ENCODE data around the gene GSTM3.
"Not testable (repeated sequence)": the region's sequence is repeated elsewhere in the genome, so short reads cannot be mapped to it uniquely, and the experiment has no call there.

GSTM3 gene

DNA sequence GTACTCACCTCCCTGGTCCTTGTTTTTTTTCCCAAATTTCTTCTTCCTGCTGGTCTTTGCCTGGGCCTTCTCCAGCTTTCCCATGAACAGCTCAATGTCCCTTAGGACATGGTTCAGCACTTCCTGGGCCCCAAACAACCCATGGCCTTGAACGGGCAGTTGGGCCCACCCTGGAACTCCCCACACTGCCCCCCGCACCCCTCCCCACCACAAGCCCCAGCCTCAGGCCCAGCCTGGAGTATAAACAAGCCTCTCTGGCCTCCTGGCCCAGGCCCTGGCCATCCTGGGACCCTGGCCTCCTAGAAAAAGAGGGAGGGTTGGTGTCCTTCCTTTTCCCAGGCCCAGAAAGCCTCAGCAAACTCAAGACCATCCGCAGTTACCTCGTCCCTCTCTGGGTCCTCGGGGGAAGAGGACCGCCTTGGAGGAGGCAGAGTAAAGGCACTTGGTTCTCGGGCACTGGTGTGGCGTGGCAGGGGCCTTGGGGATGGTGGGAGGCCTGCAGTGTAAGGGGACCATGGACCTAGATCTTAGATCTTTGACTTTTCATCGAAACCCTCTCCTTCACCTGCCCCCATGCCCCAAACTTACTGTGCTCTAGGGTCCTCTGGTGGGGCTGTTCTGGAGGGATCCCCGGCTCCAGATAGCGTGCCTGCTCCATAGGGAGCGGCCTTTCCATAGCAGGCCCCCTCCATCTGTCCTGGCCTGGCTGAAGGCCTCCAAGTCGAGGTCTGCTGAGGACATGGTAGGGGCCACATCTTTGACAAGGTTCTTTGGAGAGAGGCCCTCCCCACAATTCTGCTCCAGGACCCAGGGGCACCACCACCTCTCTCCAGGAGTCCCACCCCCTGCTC, 17.3 kb upstream of the GSTM3 start:
- no peak overlapping the region for H3K4me3 ChIP-seq (ENCODE audit: low read depth, low read length)
- TF ChIP-seq, protein P1, sequence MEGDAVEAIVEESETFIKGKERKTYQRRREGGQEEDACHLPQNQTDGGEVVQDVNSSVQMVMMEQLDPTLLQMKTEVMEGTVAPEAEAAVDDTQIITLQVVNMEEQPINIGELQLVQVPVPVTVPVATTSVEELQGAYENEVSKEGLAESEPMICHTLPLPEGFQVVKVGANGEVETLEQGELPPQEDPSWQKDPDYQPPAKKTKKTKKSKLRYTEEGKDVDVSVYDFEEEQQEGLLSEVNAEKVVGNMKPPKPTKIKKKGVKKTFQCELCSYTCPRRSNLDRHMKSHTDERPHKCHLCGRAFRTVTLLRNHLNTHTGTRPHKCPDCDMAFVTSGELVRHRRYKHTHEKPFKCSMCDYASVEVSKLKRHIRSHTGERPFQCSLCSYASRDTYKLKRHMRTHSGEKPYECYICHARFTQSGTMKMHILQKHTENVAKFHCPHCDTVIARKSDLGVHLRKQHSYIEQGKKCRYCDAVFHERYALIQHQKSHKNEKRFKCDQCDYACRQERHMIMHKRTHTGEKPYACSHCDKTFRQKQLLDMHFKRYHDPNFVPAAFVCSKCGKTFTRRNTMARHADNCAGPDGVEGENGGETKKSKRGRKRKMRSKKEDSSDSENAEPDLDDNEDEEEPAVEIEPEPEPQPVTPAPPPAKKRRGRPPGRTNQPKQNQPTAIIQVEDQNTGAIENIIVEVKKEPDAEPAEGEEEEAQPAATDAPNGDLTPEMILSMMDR (IDR thresholded peaks at IDR 0.05; ENCODE audit: low read depth, low read length), result no peak

DNA sequence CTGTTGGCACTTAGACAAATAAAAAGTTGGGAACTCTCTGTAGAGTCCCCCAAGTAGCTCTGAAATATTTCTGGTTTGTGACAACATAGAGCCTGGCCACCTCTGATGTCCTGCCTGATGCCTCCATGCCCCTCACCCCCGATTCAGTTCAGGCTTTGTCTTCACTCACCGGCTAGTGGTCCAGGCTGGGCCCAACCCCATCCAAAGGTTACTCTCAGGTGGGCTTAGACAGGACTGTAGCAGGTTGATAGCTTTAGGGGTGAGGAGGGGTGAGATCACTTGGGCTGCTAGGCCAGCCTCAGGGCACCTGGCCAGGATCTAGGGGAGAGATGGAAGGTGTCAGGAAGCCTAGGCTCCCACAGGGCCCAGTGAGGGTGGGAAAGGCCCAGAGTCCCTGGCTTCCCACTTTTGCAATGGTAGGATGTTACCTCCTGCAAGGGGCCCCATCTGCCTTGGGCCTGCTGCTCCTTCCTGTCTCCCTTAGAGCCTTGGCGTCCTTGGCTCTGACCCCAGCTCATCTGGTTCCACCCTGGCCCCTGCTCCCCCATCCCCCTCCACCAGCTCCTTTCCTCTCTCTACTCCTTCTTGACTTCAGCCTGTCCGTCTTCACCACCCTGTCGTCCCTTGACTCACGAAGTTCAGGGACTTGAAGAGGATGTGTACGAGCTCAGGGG, 16.1 kb upstream of the GSTM3 start:
- TF ChIP-seq, protein P1 (IDR thresholded peaks at IDR 0.05; ENCODE audit: low read depth, low read length), result no peak
- no peak overlapping the region for H3K4me3 ChIP-seq (ENCODE audit: low read depth, low read length)

DNA sequence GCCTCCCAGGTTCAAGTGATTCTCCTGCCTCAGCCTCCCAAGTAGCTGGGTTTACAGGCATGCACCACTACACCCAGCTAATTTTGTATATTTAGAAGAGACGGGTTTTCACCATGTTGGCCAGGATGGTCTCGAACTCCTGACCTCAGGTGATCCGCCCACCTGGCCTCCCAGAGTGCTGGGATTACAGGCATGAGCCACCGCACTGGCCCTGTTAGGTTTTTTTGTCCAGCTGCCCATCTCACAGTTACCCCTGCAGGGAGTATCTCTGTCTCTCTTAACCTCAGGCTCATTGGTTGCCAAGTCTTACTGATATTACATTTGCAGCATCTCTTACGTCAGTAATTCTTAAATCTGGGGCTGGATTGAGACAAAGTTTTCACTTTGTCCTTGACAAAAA, 15.5 kb upstream of the GSTM3 start:
- H3K4me3 ChIP-seq (ENCODE audit: low read depth, low read length), result not testable (repeated sequence)

DNA sequence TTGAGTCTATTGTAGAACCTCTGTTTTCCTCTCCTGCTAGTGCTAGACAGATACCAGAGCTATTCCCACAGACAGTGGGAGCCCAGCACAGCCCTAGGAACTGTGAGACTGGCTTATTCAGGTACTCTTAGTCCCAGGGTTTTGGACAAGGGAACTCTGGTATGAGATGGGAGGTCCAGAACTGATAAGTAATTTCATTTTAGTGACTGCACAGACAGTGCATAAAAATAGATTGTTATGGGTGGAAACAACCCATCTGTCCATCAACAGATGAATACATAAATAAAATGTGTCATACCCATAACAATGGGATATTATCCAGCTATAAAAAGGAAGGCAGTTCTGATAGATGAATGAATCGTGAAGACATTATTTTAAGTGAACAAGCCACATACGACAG, 13.9 kb upstream of the GSTM3 start:
- TF ChIP-seq, protein P1 (IDR thresholded peaks at IDR 0.05; ENCODE audit: low read depth, low read length), result no peak
- no peak overlapping the region for H3K4me3 ChIP-seq (ENCODE audit: low read depth, low read length)

DNA sequence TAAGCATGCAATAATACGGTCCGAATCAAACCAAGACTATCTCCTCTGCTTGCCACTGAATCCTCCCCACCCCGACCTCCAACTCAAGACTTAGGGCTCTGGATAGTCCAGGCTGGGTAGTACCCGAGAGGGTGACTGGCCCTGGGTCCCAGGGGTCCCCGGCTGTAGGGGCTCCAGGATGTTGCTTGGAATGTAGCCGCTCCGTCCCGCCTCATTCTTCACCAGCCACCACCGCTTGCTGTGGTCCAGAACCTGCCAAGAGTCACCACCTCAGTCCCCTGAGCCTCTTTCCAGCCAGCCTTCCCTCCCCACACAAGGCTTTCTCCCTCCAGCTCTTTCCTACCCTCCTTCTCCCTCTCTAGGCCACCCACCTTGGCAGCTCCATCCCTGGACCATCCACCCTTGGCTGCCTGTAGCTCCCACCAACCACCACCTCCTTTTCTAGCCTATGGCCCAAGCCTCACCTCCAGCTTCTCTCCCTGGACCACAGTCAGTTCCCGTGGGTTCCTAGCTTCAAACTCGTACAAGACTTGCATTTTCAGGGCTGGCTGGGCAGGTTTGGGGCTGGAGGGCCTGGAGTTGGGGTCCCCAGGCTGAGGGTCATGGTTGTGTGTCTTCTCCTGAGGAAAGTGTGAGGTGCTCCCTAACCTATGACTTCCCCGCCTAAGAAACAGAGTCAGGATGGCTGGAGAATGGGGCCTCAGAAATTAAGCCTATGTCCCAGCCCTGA, 10.9 kb upstream of the GSTM3 start:
- TF ChIP-seq, protein P1 (IDR thresholded peaks at IDR 0.05; ENCODE audit: low read depth, low read length), result no peak
- no peak overlapping the region for H3K4me3 ChIP-seq (ENCODE audit: low read depth, low read length)

DNA sequence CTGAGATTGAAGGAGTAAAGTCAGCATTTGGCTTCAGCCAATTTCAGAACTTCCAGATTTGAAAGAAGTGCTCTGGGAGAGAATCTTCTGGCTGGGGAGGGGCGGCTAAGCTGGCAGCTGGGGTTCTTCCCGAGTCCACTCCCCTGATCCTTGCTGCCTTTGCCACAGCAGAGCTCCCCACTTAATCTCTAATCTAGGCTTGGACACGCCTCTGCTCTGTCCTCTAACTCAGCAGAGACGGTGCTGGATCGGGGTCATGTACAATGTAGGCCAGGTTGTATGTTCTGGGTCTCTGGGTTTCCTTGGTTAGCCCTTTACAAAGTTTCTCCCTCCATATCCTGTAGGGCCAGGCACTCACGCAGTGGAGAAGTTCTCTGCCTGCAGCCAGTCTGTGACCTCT, 10.1 kb upstream of the GSTM3 start:
- TF ChIP-seq, protein P1 (IDR thresholded peaks at IDR 0.05; ENCODE audit: low read depth, low read length), result no peak
- H3K4me3 ChIP-seq (ENCODE audit: low read depth, low read length), result no peak overlapping the region

DNA sequence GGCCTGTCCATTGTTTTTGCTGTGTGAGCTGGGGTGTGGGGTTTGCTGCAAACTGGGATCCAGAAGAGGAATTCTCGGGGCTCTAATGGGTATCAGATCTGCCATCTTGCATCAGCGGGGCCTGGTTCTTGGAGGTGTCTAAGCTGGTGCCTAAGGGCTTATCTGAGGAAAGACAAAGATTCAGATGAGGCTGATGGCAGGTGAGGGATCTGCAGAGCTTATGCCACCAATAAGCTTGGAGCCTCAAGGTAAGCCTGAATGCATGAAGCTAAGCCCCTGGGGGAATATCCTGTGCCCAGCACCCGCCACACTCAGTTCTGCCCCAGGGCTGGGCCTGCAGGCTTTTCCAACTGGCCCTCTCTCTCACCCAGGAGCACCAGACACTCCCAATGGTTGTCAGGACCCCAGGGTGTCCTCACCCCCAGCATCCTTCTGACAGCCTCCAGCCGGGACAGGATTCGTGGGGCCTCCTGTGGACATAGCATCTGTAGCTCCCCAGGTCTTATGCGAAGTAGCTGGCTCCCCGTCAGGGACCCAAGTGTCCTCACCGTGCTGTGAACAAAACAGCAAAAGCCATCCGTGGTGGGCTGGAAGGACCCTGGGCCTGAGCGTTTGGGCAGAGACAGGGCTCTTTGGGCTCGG, 9.5 kb upstream of the GSTM3 start:
- H3K4me3 ChIP-seq (ENCODE audit: low read depth, low read length), result no peak overlapping the region
- TF ChIP-seq, protein P1 (IDR thresholded peaks at IDR 0.05; ENCODE audit: low read depth, low read length), result no peak

Measured in WI38 (cell line).